Gastroesophageal sphincter (tissue), 3 donors: Measurements from ENCODE around the gene WASHC4.

Source experiments
- CTCF ChIP-seq, 4 experiments: fragments of 200-600 bp in 2 of 4; fragments of 450-650 bp in 2 of 4; sonication (generic) in 1 of 4; IDR thresholded peaks; one replicate each; pipeline ENCODE4 v1.5.1; 2017 to 2019; ENCODE audit warnings: antibody characterized with exemption in 4 of 4, mild to moderate bottlenecking in 2 of 4, moderate library complexity in 2 of 4
- POLR2A ChIP-seq, 2 donors: fragments of 450-650 bp; IDR thresholded peaks; one replicate each; pipeline ENCODE4 v1.6.1; 2017; ENCODE audit warnings: antibody characterized with exemption in 2 of 2, mild to moderate bottlenecking in 2 of 2, moderate library complexity in 1 of 2
- POLR2AphosphoS5 ChIP-seq: sonication (generic); formaldehyde crosslinking; IDR thresholded peaks from one replicate; pipeline ENCODE4 v1.6.1; 2017; ENCODE audit warnings: antibody characterized with exemption

GRCh38 chr12:105085501-105085900, 22.0 kb upstream of the WASHC4 start:
- no peak for TF ChIP-seq CTCF (IDR thresholded peaks at IDR 0.05)
- no peak for TF ChIP-seq POLR2A (IDR thresholded peaks at IDR 0.05)
- TF ChIP-seq POLR2AphosphoS5: no peak
